ENCODE results near the gene OTULIN. TPM values are rescaled to one million over a fixed set of nuclear protein-coding genes. Genes with fewer than 3 reads are reported as not detected.
A peak's percentile ranks its signal among the peaks of the same experiment; 100 is the strongest.

OTULIN gene
- total and polyA plus RNA-seq, 2 of the 13 experiments (the other 11 are each of a cell fraction or from before 2014, with no cell fraction given): 7.0 to 34.8 TPM

GRCh38 chr5:14744296-14745187 is 80.0 kb downstream of the OTULIN start (continued):
- no peak for TF ChIP-seq ZEB1 (IDR thresholded peaks at IDR 0.05; ENCODE audit: insufficient replicate concordance, low read depth)
- no peak for TF ChIP-seq TCF12 (IDR thresholded peaks at IDR 0.05)
- no peak for TF ChIP-seq TCF12 (CRISPR knock-in tag; IDR thresholded peaks at IDR 0.05)
- TF ChIP-seq GPN1 (CRISPR knock-in tag; IDR thresholded peaks at IDR 0.05; ENCODE audit: borderline replicate concordance): no peak
- TF ChIP-seq ZNF253 (CRISPR knock-in tag; IDR thresholded peaks at IDR 0.05; ENCODE audit: borderline replicate concordance): no peak
- TF ChIP-seq, protein P1, sequence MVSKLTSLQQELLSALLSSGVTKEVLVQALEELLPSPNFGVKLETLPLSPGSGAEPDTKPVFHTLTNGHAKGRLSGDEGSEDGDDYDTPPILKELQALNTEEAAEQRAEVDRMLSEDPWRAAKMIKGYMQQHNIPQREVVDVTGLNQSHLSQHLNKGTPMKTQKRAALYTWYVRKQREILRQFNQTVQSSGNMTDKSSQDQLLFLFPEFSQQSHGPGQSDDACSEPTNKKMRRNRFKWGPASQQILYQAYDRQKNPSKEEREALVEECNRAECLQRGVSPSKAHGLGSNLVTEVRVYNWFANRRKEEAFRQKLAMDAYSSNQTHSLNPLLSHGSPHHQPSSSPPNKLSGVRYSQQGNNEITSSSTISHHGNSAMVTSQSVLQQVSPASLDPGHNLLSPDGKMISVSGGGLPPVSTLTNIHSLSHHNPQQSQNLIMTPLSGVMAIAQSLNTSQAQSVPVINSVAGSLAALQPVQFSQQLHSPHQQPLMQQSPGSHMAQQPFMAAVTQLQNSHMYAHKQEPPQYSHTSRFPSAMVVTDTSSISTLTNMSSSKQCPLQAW (CRISPR knock-in tag; IDR thresholded peaks at IDR 0.05): peak; percentile 46; the same call in 1 of the 2 replicates
- TF ChIP-seq RERE (CRISPR knock-in tag; IDR thresholded peaks at IDR 0.05; ENCODE audit: low read depth): no peak
- no peak for TF ChIP-seq PTBP1 (IDR thresholded peaks at IDR 0.05; ENCODE audit: low read depth, low read length, poor library complexity, severe bottlenecking)
- TF ChIP-seq GTF2F1 (IDR thresholded peaks at IDR 0.05; ENCODE audit: low read length): no peak
- TF ChIP-seq HNF4G (IDR thresholded peaks at IDR 0.05; ENCODE audit: borderline replicate concordance, low read depth, low read length): no peak
- TF ChIP-seq HNF4G (CRISPR knock-in tag; IDR thresholded peaks at IDR 0.05; ENCODE audit: borderline replicate concordance, low read depth): no peak; the same call in 1 of the 2 replicates
- peak; percentile 39; the same call in 1 of the 2 replicates for TF ChIP-seq UBTF (CRISPR knock-in tag; IDR thresholded peaks at IDR 0.05)
- TF ChIP-seq RFX3 (CRISPR knock-in tag; IDR thresholded peaks at IDR 0.05): no peak
- TF ChIP-seq CBX1 (IDR thresholded peaks at IDR 0.05; ENCODE audit: low read depth): no peak
- TF ChIP-seq ZKSCAN1 (IDR thresholded peaks at IDR 0.05; ENCODE audit: low read length): no peak

Measured in HepG2 (cell line).